HG02798 (cell line): ENCODE data around the gene OTUD6A.
"Not testable (repeated sequence)": the region's sequence is repeated elsewhere in the genome, so short reads cannot be mapped to it uniquely, and the experiment has no call there.

Source experiments
- ATAC-seq: cut with Tn5 transposase; IDR thresholded peaks from one replicate; pipeline ENCODE4 v1.9.1; 2021; ENCODE audit warnings: mild to moderate bottlenecking; ENCODE audit not compliant: unreplicated experiment, poor library complexity

Gene OTUD6A

DNA sequence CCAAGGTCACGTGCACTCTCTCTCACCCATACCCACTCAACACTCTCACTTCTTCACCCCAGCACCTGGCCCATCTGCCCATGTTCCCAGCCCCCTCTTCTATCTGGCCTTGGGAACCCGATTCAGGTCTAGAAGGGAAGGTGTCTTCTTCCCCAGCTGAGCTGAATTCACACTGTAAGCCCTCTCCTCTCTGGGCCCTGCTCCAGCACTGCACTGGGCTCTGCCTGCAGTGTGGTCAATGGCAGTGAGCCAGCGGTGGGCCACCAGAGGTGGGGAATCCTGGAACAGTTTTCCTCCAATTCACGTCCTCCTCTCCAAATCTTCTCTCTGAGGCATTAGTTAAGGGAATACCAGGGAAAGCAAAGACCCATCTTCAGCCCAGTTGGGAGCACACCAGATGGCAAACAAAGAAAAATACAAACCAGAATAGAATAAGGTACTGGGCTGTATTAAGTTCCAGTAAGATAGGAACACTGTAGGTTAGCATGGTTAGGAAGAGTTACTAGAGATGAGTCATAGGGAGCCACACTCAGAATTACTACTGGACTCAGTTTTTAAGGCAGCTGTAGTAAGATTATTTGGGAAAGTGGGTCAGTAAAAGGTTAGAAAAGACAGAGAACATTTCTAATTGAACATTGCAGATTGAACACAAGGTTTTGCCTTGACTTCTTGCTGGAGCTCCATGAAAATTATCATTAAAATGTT is 17.6 kb upstream of the OTUD6A start:
- ATAC-seq: no peak

- no peak for ATAC-seq
Measured at GRCh38 chrX:70046978-70047377, 15.3 kb upstream of the OTUD6A start.

DNA sequence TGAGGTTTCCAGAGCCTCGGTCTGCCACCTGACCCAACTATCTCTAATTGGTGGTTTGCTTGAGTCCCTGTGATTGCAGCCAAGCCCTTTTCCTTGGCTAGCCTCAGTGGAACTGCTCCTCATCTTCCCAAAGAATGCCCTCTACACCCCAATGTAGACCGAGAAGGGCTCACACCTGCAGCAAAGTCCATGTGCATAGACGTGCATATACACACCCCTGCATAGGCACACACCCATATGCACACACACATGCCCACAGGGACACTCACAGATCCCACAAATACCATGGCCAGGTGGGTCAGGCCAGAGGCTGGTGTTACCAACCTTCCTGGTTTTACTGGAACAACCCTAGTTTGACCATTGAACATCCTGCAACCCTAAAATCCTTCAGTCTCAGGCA is 12.9 kb upstream of the OTUD6A start:
- ATAC-seq: no peak

DNA sequence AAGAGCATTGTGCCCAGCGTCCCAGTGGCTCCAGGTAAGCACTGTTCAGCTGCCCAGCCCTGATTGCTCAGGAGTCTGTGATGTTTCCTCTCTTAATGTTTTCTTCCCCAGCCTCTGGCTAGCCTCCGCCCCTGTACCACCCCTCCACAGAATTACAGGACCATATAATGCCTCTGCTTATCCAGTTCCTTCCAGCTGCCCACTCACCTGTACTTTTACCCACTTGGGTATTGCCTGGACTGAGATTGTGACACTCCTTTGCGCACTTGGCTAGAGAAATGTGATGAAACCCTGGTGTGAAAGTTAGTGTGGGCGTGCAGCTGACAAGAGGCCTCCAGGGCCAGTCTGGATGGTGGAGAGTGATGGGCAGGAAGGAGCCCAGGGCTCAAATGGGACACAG is 12.3 kb upstream of the OTUD6A start, which contains the start of gene AWAT2:
AWAT2 (minus strand) TSS at position 14 of the 400 bp plus-strand sequence; CDS start at position 8, 6 bp downstream.
- no peak for ATAC-seq

GRCh38 chrX:70052895-70053615 is 9.2 kb upstream of the OTUD6A start:
- ATAC-seq: no peak

- ATAC-seq: no peak
Measured at GRCh38 chrX:70054391-70054790, 7.9 kb upstream of the OTUD6A start.

- no peak for ATAC-seq
Measured at GRCh38 chrX:70062961-70063550, 799 bp downstream of the OTUD6A start.

- ATAC-seq: no peak
Measured at GRCh38 chrX:70066646-70067045, 4.4 kb downstream of the OTUD6A start.

DNA sequence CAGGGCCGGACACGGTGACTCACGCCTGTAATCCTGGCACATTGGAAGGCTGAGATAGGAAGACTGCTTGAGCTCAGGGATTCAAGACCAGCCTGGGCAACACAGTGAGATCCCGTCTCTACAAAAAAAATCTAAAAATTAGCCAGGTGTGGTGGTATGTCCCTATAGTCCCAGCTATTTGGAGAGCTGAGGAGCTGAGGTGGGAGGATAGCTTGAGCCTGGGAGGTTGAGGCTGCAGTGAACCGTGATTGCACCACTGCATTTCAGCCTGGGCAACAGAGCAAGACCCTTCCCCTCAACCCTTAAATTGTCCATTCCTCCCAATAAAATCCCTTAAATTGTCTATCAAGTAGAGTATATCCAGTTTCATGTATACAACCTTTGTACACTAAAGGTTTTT is 17.0 kb downstream of the OTUD6A start:
- no peak for ATAC-seq

DNA sequence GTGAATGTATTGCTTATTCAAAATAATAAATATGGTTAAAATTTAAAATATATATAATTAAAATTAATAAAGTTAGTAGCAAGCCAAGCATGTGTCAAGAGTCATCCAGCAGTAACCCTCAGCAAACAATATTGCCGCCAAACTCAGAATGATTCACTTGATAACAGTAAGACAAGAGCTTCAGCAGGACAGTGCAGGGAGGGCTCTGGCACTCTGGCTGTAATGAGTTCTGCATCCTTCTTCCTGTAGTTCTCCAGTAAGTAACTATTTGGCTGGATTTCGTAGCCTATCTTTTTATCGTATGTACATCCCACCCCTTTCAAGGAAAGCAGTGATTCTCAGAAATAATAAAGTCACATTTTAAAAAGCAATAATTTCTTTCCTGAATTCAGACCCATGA is 17.6 kb downstream of the OTUD6A start:
- ATAC-seq: no peak

DNA sequence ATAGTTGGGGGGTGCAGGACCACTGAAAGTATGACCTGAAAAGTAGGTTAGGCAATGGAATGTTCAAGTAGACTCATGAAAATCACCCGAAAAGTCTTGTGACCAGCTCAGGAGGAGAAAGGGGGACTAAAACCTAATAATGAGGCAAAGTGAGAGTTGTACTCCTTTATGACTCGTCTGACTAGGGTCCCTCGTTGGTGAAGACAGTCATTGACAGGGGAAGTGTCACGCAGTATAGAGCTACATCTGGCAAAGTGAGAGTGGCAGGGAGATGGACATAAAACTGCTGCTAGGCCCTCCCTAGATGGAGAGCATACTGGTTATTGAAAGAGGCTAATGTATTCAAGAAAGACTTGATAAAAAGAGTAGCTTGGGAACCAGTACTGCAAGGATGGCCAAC is 20.5 kb downstream of the OTUD6A start:
- ATAC-seq: no peak

- ATAC-seq: no peak
Measured at GRCh38 chrX:70084592-70085240, 22.5 kb downstream of the OTUD6A start.

DNA sequence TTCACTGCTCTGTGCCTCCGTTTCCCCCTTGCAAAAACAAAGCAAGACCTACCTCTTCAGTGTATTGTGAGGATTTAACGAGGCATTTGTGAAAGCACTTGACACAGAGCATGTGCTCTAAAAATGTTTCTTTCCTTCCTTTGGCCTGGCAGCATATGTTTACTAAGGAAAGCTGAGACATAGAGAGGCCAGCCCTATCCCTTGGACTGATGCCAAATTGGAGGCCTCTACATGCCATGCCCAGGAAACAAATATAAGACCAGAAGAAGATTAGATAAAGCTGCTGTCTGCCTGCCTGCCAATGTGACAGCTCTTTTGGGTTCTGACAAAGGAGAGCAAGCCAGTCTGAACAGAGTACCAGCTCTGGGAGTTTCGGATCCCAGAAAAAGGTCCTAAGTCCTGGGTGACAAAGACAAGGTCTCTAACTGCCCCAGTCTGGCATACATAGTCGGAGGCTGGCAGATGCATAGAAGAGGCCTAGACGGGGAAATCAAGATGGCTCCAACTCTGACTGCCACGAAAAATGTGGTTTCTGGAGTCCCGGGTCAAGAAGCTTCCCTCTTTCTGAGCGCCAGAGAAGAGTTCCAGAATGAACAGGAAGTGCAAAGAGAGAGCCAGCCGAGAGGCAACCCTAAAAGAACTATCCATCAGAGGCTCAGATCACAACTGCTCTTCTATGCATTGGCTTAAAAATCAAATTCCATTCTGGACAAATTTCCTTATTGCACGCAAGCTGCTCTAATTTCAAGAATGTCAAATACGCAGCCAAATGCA is 25.8 kb downstream of the OTUD6A start:
- no peak for ATAC-seq

- no peak for ATAC-seq
Measured at GRCh38 chrX:70088751-70089150, 26.5 kb downstream of the OTUD6A start.

- no peak for ATAC-seq
Measured at GRCh38 chrX:70089604-70090297, 27.5 kb downstream of the OTUD6A start.

GRCh38 chrX:70092247-70092646 is 30.0 kb downstream of the OTUD6A start:
- ATAC-seq: no peak

GRCh38 chrX:70096052-70096451 is 33.8 kb downstream of the OTUD6A start:
- no peak for ATAC-seq

GRCh38 chrX:70105229-70105628 is 43.0 kb downstream of the OTUD6A start:
- ATAC-seq: no peak

DNA sequence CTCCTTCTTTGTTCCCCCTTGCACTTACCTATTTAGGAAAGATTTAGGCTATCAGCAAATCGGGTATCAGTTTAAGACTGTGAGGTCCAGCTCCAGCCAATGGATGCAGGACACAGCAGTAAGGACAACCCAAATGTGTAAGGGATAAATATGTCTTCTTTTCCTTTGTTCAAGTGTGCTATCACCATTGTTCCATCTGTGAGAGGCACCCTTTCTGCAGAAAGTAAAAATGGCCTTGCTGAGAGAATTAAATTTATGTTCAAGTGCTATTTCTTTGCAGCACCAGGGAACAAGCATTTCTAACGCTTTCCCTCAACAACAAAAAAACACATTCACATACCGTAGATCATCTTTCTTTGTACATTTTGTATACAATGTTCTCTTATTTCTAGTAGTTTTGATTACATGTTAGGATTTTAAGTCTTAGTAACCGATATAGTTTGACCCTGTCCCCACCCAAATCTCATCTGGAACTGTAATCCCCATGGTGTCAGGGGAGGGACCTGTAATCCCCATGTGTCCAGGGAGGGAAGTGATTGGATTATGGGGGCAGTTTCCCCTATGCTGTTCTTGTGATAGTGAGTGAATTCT is 49.3 kb downstream of the OTUD6A start:
- ATAC-seq: not testable (repeated sequence)
